ENCODE measurements around the gene CNTNAP3B. TPM values are rescaled to one million over a fixed set of nuclear protein-coding genes. Genes with fewer than 3 reads are reported as not detected.
"Not testable (repeated sequence)": the region's sequence is repeated elsewhere in the genome, so short reads cannot be mapped to it uniquely, and the experiment has no call there.

The CNTNAP3B gene
- total and polyA plus RNA-seq, 10 of the 15 experiments (the other 5 are each of a cell fraction or from before 2014, with no cell fraction given), result 0.03 to 0.21 (median 0.03) TPM; not detected in 7

- SMC1A ChIA-PET (ENCODE audit: uncharacterized antibody, unreplicated experiment); H3K27me3 ChIP-seq (replicated peaks in 1 of 2; ENCODE audit: control insufficient read depth in 2 of 2, insufficient read depth in 2 of 2, low read length in 1 of 2); H3K9ac ChIP-seq (ENCODE audit: control insufficient read depth, insufficient read depth, low read length); DNase-seq (ENCODE audit: low read depth, low spot score); H3K9me3 ChIP-seq (replicated peaks; ENCODE audit: control insufficient read depth, insufficient read depth, low read length); H3K4me3 ChIP-seq; H3K79me2 ChIP-seq (ENCODE audit: control insufficient read depth, insufficient read depth, low read length); intact Hi-C loops (cut with micrococcal nuclease; ENCODE audit: unreplicated experiment); FAIRE-seq; H3K4me2 ChIP-seq (ENCODE audit: control insufficient read depth, insufficient read depth); H3K36me3 ChIP-seq (ENCODE audit: control insufficient read depth in 2 of 2, insufficient read depth in 2 of 2, low read length in 1 of 2); ATAC-seq; RAD21 ChIA-PET (ENCODE audit: unreplicated experiment); H3K27ac ChIP-seq (ENCODE audit: control insufficient read depth, insufficient read depth); in situ Hi-C loops (cut with MboI); BruUV-seq (replicated peaks); POLR2A ChIA-PET; H2AFZ ChIP-seq (ENCODE audit: control insufficient read depth, low read depth, low read length); H3K4me1 ChIP-seq (ENCODE audit: control insufficient read depth, insufficient read depth, low read length); H4K20me1 ChIP-seq (ENCODE audit: control insufficient read depth, insufficient read depth); CTCF ChIA-PET: not testable (repeated sequence)
- WGBS (ENCODE audit: insufficient coverage, insufficient replicate concordance, low lambda C conversion rate, missing lambda C conversion rate), result 11% methylated on average over 3 of the region's 7 CpGs
Observed at GRCh38 chr9:42121007-42121406, 8.2 kb downstream of the CNTNAP3B start.

DNA sequence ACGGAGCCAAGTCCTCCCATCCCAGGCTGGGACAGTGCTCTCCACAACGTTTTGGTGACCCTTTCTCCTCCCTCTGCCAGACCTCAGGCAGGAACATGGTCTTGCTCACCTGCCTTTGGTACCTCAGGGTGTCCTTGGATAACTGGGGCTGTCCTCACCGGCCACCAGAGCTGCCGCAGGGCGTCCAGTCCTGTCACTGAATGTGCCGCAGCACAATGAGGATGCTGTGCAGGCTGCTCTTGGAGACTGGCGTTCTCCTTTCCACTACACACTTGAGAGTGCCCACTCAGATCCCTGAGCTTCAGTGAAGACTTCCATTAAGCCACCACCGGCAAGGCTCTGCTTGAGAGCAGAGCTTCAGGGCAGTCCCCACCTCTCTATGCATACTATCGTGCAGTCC, 33.3 kb downstream of the CNTNAP3B start:
- WGBS (ENCODE audit: insufficient coverage, insufficient replicate concordance, low lambda C conversion rate, missing lambda C conversion rate), result 43% methylated on average over 7 of the region's 9 CpGs
- H3K9me3 ChIP-seq (replicated peaks; ENCODE audit: control insufficient read depth, insufficient read depth, low read length); intact Hi-C loops (cut with micrococcal nuclease; ENCODE audit: unreplicated experiment); H3K27ac ChIP-seq (ENCODE audit: control insufficient read depth, insufficient read depth); H2AFZ ChIP-seq (ENCODE audit: control insufficient read depth, low read depth, low read length); H3K9ac ChIP-seq (ENCODE audit: control insufficient read depth, insufficient read depth, low read length); H3K27me3 ChIP-seq (replicated peaks in 1 of 2; ENCODE audit: control insufficient read depth in 2 of 2, insufficient read depth in 2 of 2, low read length in 1 of 2); CTCF ChIA-PET; ATAC-seq; in situ Hi-C loops (cut with MboI); DNase-seq (ENCODE audit: low read depth, low spot score); H3K4me1 ChIP-seq (ENCODE audit: control insufficient read depth, insufficient read depth, low read length); H3K4me2 ChIP-seq (ENCODE audit: control insufficient read depth, insufficient read depth); SMC1A ChIA-PET (ENCODE audit: uncharacterized antibody, unreplicated experiment); BruUV-seq (replicated peaks); H3K4me3 ChIP-seq; H3K79me2 ChIP-seq (ENCODE audit: control insufficient read depth, insufficient read depth, low read length); FAIRE-seq; POLR2A ChIA-PET; H4K20me1 ChIP-seq (ENCODE audit: control insufficient read depth, insufficient read depth); RAD21 ChIA-PET (ENCODE audit: unreplicated experiment); H3K36me3 ChIP-seq (ENCODE audit: control insufficient read depth in 2 of 2, insufficient read depth in 2 of 2, low read length in 1 of 2): not testable (repeated sequence)

GRCh38 chr9:42084559-42084952, 44.7 kb downstream of the CNTNAP3B start:
- H3K4me1 ChIP-seq (ENCODE audit: control insufficient read depth, insufficient read depth, low read length); ATAC-seq; FAIRE-seq; in situ Hi-C loops (cut with MboI); H3K27ac ChIP-seq (ENCODE audit: control insufficient read depth, insufficient read depth); H2AFZ ChIP-seq (ENCODE audit: control insufficient read depth, low read depth, low read length); CTCF ChIA-PET; SMC1A ChIA-PET (ENCODE audit: uncharacterized antibody, unreplicated experiment); H3K4me3 ChIP-seq; intact Hi-C loops (cut with micrococcal nuclease; ENCODE audit: unreplicated experiment); H3K9me3 ChIP-seq (replicated peaks; ENCODE audit: control insufficient read depth, insufficient read depth, low read length); H3K27me3 ChIP-seq (replicated peaks in 1 of 2; ENCODE audit: control insufficient read depth in 2 of 2, insufficient read depth in 2 of 2, low read length in 1 of 2); BruUV-seq (replicated peaks); RAD21 ChIA-PET (ENCODE audit: unreplicated experiment); H3K79me2 ChIP-seq (ENCODE audit: control insufficient read depth, insufficient read depth, low read length); H4K20me1 ChIP-seq (ENCODE audit: control insufficient read depth, insufficient read depth); DNase-seq (ENCODE audit: low read depth, low spot score); H3K9ac ChIP-seq (ENCODE audit: control insufficient read depth, insufficient read depth, low read length); H3K4me2 ChIP-seq (ENCODE audit: control insufficient read depth, insufficient read depth); POLR2A ChIA-PET; H3K36me3 ChIP-seq (ENCODE audit: control insufficient read depth in 2 of 2, insufficient read depth in 2 of 2, low read length in 1 of 2): not testable (repeated sequence)
- WGBS (ENCODE audit: insufficient coverage, insufficient replicate concordance, low lambda C conversion rate, missing lambda C conversion rate), result no CpG with 5 or more reads among the region's 1 CpG

DNA sequence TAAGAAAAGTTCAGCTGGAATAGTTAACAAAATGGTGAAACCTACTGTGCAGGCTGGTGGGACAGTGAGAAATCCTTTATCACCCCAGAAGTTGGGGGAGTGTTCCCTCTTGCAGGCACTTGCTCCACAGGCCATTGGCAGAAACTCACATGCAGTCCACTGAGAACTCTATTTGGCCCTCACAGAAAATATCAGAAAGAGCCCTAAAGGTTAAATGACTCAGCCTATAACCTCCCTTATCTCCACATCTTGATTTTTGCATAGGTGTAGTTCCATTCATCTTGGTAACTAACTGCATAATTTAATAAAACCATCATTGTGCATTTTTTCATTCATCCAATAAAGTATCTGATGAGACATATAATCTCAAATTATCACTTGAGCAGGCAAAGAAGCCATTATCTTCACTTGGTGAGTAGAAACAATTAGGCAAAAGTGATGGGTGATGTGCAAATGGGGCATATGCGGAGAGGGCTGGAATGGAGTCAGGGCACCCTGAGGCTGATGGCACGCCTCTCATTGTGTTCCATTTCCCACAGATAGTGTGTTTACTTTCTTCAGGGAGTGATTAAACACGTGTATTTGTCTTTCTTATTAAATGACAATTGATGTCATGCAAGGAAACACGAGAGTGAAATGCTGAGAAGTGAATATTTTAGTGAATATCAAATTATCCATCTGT, 45.2 kb downstream of the CNTNAP3B start:
- H3K27ac ChIP-seq (ENCODE audit: control insufficient read depth, insufficient read depth), result not testable (repeated sequence)

More for the DNA sequence above, 45.2 kb downstream of the CNTNAP3B start:
- RAD21 ChIA-PET (ENCODE audit: unreplicated experiment); H4K20me1 ChIP-seq (ENCODE audit: control insufficient read depth, insufficient read depth); H3K27me3 ChIP-seq (replicated peaks in 1 of 2; ENCODE audit: control insufficient read depth in 2 of 2, insufficient read depth in 2 of 2, low read length in 1 of 2); H3K4me2 ChIP-seq (ENCODE audit: control insufficient read depth, insufficient read depth); SMC1A ChIA-PET (ENCODE audit: uncharacterized antibody, unreplicated experiment); H3K79me2 ChIP-seq (ENCODE audit: control insufficient read depth, insufficient read depth, low read length); H3K9ac ChIP-seq (ENCODE audit: control insufficient read depth, insufficient read depth, low read length); CTCF ChIA-PET; ATAC-seq; FAIRE-seq; H3K9me3 ChIP-seq (replicated peaks; ENCODE audit: control insufficient read depth, insufficient read depth, low read length); BruUV-seq (replicated peaks); H3K4me3 ChIP-seq; DNase-seq (ENCODE audit: low read depth, low spot score); intact Hi-C loops (cut with micrococcal nuclease; ENCODE audit: unreplicated experiment); H3K4me1 ChIP-seq (ENCODE audit: control insufficient read depth, insufficient read depth, low read length); H3K36me3 ChIP-seq (ENCODE audit: control insufficient read depth in 2 of 2, insufficient read depth in 2 of 2, low read length in 1 of 2); in situ Hi-C loops (cut with MboI); POLR2A ChIA-PET; H2AFZ ChIP-seq (ENCODE audit: control insufficient read depth, low read depth, low read length): not testable (repeated sequence)
- 45% methylated on average over 2 of the region's 4 CpGs for WGBS (ENCODE audit: insufficient coverage, insufficient replicate concordance, low lambda C conversion rate, missing lambda C conversion rate)
